HCT116 (cell line): ENCODE measurements around the gene NIM1K. TPM values are rescaled to one million over a fixed set of nuclear protein-coding genes. Genes with fewer than 3 reads are reported as not detected.

ENCODE experiments used
- ATAC-seq: fragments of 200-7000 bp; cut with Tn5 transposase; 2 replicates; pipeline ENCODE4 v1.9.1; 2020; ENCODE audit warnings: mild to moderate bottlenecking, moderate library complexity
- BruUV-seq: library from RNA; stranded (reverse); fragments of 400-500 nt; replicated peaks from 2 replicates; lab custom pipeline; 2021; lab: Mats Ljungman, UMichigan
- CTCF ChIA-PET: fragments of 300-600 bp; sonication (Branson Sonifier 250); formaldehyde crosslinking; loops from one replicate; lab custom pipeline; 2021; ENCODE audit warnings: antibody characterized with exemption; lab: Charles Lee
- POLR2A ChIA-PET: fragments of 300-600, 350-600 bp; sonication (Branson Sonifier 250); formaldehyde crosslinking; loops from one replicate; lab custom pipeline; 2021; ENCODE audit warnings: antibody characterized with exemption; lab: Charles Lee
- RAD21 ChIA-PET, 2 experiments: fragments of 300-600 bp; sonication (Branson Sonifier 250); formaldehyde crosslinking; loops; one replicate each; lab custom pipeline; 2023; ENCODE audit warnings: low total read pairs in 2 of 2; ENCODE audit not compliant: uncharacterized antibody in 2 of 2, unreplicated experiment in 2 of 2, low non-redundant PET in 1 of 2; lab: Charles Lee
- DNase-seq: peaks from one replicate; pipeline ENCODE4 v3.0.0-alpha.2; 2010; ENCODE audit warnings: low read depth, low spot score
- H2AFZ ChIP-seq: fragments of 200-600 bp; shearing (Covaris generic), sonication (generic); 2 replicates; pipeline ENCODE4 v1.6.1; 2017; ENCODE audit warnings: low read depth, mixed run types, mixed read lengths, antibody characterized with exemption, low read length; ENCODE audit not compliant: poor library complexity, severe bottlenecking
- H3K27ac ChIP-seq: 2 replicates; pipeline ENCODE4 v1.5.1; 2012; ENCODE audit warnings: low read depth, low read length
- H3K27me3 ChIP-seq: fragments of 200-600 bp; sonication (generic); 2 replicates; pipeline ENCODE4 v1.6.1; 2016; ENCODE audit warnings: mixed run types, low read length, mixed read lengths; ENCODE audit not compliant: insufficient read depth
- H3K36me3 ChIP-seq, 2 experiments: fragments of 200-500 bp in 1 of 2; fragments of 200-600 bp in 1 of 2; sonication (Bioruptor generic) in 1 of 2; sonication (generic) in 1 of 2; 2 replicates each; pipeline versions ENCODE4 v1.5.1 to v1.6.1; 2014 to 2016; ENCODE audit warnings: low read length in 2 of 2, inconsistent platforms in 1 of 2, mixed read lengths in 1 of 2, mixed run types in 1 of 2; ENCODE audit not compliant: insufficient read depth in 2 of 2, control insufficient read depth in 1 of 2
- H3K4me1 ChIP-seq, 2 experiments: fragments of 200-600 bp in 1 of 2; sonication (generic) in 1 of 2; 2 replicates each; pipeline versions ENCODE4 v1.5.1 to v1.6.1; 2012 to 2017; ENCODE audit warnings: low read length in 2 of 2, inconsistent platforms in 1 of 2, mild to moderate bottlenecking in 1 of 2, mixed read lengths in 1 of 2, mixed run types in 1 of 2, moderate library complexity in 1 of 2; ENCODE audit not compliant: insufficient read depth in 2 of 2, control insufficient read depth in 1 of 2
- H3K4me2 ChIP-seq: fragments of 200-600 bp; sonication (generic); 2 replicates; pipeline ENCODE4 v1.6.1; 2017; ENCODE audit warnings: mixed run types, low read length, mixed read lengths
- H3K4me3 ChIP-seq, 2 experiments: fragments of 200-600 bp in 1 of 2; sonication (generic) in 1 of 2; replicated peaks in 1 of 2; 2 replicates each; pipeline ENCODE4 v1.5.1; 2011 to 2016; ENCODE audit warnings: low read length in 2 of 2, control low read depth in 1 of 2, low read depth in 1 of 2, mild to moderate bottlenecking in 1 of 2, mixed read lengths in 1 of 2, mixed run types in 1 of 2
- H3K79me2 ChIP-seq: fragments of 200-600 bp; sonication (generic); 2 replicates; pipeline ENCODE4 v1.6.1; 2017; ENCODE audit warnings: mild to moderate bottlenecking, mixed run types, low read length, moderate library complexity, mixed read lengths; ENCODE audit not compliant: insufficient read depth
- H3K9ac ChIP-seq: fragments of 200-600 bp; sonication (generic); 2 replicates; pipeline ENCODE4 v1.6.1; 2016; ENCODE audit warnings: low read length, mixed read lengths
- H3K9me2 ChIP-seq: fragments of 200-600 bp; sonication (generic), shearing (Covaris generic); 2 replicates; pipeline ENCODE4 v1.6.1; 2017; ENCODE audit warnings: mixed run types, mild to moderate bottlenecking, moderate library complexity; ENCODE audit not compliant: insufficient read depth
- H3K9me3 ChIP-seq, 2 experiments: fragments of 200-500 bp in 1 of 2; fragments of 200-600 bp in 1 of 2; sonication (Bioruptor generic) in 1 of 2; sonication (generic) in 1 of 2; 2 replicates each; pipeline ENCODE4 v1.6.1; 2014 to 2017; ENCODE audit warnings: low read length in 2 of 2, mixed read lengths in 2 of 2, inconsistent platforms in 1 of 2, low read depth in 1 of 2, mild to moderate bottlenecking in 1 of 2, mixed run types in 1 of 2, moderate library complexity in 1 of 2; ENCODE audit not compliant: control insufficient read depth in 1 of 2, insufficient read depth in 1 of 2
- H4K20me1 ChIP-seq: fragments of 200-600 bp; sonication (generic), shearing (Covaris generic); 2 replicates; pipeline ENCODE4 v1.6.1; 2017; ENCODE audit warnings: mixed run types, mild to moderate bottlenecking, moderate library complexity; ENCODE audit not compliant: insufficient read depth
- CBX3 ChIP-seq: IDR thresholded peaks from 2 replicates; pipeline ENCODE4 v1.6.1; 2012; ENCODE audit warnings: low read depth
- ELF1 ChIP-seq: IDR thresholded peaks from 2 replicates; pipeline ENCODE4 v1.6.1; 2012; ENCODE audit warnings: low read depth, borderline replicate concordance
- FOSL1 ChIP-seq: IDR thresholded peaks from 2 replicates; pipeline ENCODE4 v1.6.1; 2012; ENCODE audit warnings: low read depth
- JUND ChIP-seq: IDR thresholded peaks from 2 replicates; pipeline ENCODE4 v1.6.1; 2012
- POLR2A ChIP-seq: IDR thresholded peaks from 2 replicates; pipeline ENCODE4 v1.7.0; 2011; ENCODE audit warnings: borderline replicate concordance; ENCODE audit not compliant: insufficient read depth, insufficient read length; ENCODE audit errors: extremely low read depth
- POLR2AphosphoS5 ChIP-seq: IDR thresholded peaks from 2 replicates; pipeline ENCODE4 v1.6.1; 2011; ENCODE audit warnings: mild to moderate bottlenecking, low read depth, low read length, moderate library complexity
- SIN3A ChIP-seq: IDR thresholded peaks from 2 replicates; pipeline ENCODE4 v1.6.1; 2012; ENCODE audit warnings: low read depth
- SRF ChIP-seq: IDR thresholded peaks from 2 replicates; pipeline ENCODE4 v1.6.1; 2012; ENCODE audit warnings: low read depth
- TCF7L2 ChIP-seq: IDR thresholded peaks from 2 replicates; pipeline ENCODE4 v1.7.0; 2011; ENCODE audit warnings: borderline replicate concordance, inconsistent platforms; ENCODE audit not compliant: insufficient read depth, insufficient read length; ENCODE audit errors: extremely low read depth
- intact Hi-C: fragments of 100-400 bp; cut with micrococcal nuclease; formaldehyde crosslinking; loops from 2 replicates; pipeline ENCODE4 v1.10.0; 2022
- total RNA-seq: library from RNA; stranded (reverse); gene quantifications from one replicate; pipeline ENCODE4 v1.2.1, GENCODE V29; 2021; ENCODE audit not compliant: unreplicated experiment
- TF ChIP-seq, protein P1 (sequence below): IDR thresholded peaks from 2 replicates; pipeline ENCODE4 v1.6.1; 2012
- TF ChIP-seq, protein P2 (sequence below): IDR thresholded peaks from 2 replicates; pipeline ENCODE4 v1.6.1; 2012; ENCODE audit warnings: low read depth

Gene NIM1K
- total RNA-seq, 1 experiment from 2014 or later, result 0.44 TPM

DNA sequence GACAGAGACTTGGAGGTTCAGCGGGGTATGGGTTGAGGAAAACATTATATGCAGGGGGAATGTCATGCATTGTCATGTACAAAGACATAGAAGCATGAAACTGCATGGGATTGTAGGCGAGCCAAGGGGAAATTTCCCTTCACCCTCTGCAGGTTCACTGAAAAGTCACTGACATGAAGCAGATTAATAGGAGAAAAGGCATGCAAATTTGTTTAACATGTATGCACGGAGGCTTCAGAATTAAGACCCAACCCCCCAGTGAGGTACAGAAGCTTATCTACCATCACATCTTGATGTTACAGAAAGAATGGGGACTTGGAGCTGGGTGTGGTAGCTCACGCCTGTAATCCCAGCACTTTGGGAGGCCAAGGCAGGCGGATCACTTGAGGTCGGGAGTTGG, 18.5 kb downstream of the NIM1K start (continued):
- TF ChIP-seq FOSL1 (no peak), CBX3 (no peak), ELF1 (no peak), POLR2AphosphoS5 (no peak)
- TF ChIP-seq, protein P1, sequence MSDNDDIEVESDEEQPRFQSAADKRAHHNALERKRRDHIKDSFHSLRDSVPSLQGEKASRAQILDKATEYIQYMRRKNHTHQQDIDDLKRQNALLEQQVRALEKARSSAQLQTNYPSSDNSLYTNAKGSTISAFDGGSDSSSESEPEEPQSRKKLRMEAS, result no peak

DNA sequence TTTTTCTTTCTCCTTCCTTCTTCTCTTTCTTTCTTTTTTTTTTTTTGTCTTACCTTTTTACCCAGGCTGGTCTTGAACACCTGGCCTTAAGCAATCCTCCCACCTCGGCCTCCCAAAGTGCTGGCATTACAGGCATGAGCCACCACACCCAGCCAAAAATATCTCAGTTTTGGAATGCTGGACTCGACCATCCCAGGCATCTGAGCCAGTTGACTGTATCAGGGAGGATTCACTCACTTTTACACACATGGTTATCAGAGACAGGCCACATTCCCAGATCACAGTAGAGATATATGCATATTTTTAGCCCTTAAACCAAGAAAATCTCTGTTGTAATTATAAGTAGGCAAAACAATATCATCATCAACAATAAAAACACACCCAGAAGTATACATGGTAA, 21.9 kb downstream of the NIM1K start:
- no peak overlapping the region for H3K4me2 ChIP-seq

More for the DNA sequence above, 21.9 kb downstream of the NIM1K start:
- no peak for TF ChIP-seq ELF1
- no peak for TF ChIP-seq SRF
- no peak for TF ChIP-seq CBX3
- TF ChIP-seq JUND, result no peak
- no peak for TF ChIP-seq SIN3A
- TF ChIP-seq POLR2AphosphoS5, result no peak
- no peak for TF ChIP-seq TCF7L2
- no peak for TF ChIP-seq POLR2A
- TF ChIP-seq, protein P2, sequence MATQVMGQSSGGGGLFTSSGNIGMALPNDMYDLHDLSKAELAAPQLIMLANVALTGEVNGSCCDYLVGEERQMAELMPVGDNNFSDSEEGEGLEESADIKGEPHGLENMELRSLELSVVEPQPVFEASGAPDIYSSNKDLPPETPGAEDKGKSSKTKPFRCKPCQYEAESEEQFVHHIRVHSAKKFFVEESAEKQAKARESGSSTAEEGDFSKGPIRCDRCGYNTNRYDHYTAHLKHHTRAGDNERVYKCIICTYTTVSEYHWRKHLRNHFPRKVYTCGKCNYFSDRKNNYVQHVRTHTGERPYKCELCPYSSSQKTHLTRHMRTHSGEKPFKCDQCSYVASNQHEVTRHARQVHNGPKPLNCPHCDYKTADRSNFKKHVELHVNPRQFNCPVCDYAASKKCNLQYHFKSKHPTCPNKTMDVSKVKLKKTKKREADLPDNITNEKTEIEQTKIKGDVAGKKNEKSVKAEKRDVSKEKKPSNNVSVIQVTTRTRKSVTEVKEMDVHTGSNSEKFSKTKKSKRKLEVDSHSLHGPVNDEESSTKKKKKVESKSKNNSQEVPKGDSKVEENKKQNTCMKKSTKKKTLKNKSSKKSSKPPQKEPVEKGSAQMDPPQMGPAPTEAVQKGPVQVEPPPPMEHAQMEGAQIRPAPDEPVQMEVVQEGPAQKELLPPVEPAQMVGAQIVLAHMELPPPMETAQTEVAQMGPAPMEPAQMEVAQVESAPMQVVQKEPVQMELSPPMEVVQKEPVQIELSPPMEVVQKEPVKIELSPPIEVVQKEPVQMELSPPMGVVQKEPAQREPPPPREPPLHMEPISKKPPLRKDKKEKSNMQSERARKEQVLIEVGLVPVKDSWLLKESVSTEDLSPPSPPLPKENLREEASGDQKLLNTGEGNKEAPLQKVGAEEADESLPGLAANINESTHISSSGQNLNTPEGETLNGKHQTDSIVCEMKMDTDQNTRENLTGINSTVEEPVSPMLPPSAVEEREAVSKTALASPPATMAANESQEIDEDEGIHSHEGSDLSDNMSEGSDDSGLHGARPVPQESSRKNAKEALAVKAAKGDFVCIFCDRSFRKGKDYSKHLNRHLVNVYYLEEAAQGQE, result no peak
- Histone ChIP-seq H3K9me3 (no peaks in the 10 kb centered on the region), H3K4me3 (no peak overlapping the region), H3K9ac (no peak overlapping the region), H3K27ac (no peak overlapping the region), H3K27me3 (no peaks in the 10 kb centered on the region), H4K20me1 (no peaks in the 10 kb centered on the region), H3K79me2 (no peaks in the 10 kb centered on the region), H3K36me3 (no peaks in the 10 kb centered on the region), H3K9me2 (no peaks in the 10 kb centered on the region), H2AFZ (no peak overlapping the region), H3K4me1 (0 out of 4 replicates have a peak, but pooled peaks cover 0 to under 1% of the 10 kb centered on the region in 2 experiments)
- POLR2A ChIA-PET, result no interaction called here
- RAD21 ChIA-PET, result no interaction called here
- intact Hi-C loops, result no loop called here
- CTCF ChIA-PET, result no interaction called here
- DNase-seq (no peak), ATAC-seq (no peak)
- BruUV-seq, result no TSS peak
